ENCODE data around the gene IL3.

GRCh38 chr5:132072528-132072927 lies 12.1 kb downstream of the IL3 start:
- no peak for TF ChIP-seq EZH2 (IDR thresholded peaks at IDR 0.05; ENCODE audit: insufficient read depth, poor library complexity, severe bottlenecking)
- TF ChIP-seq EZH2phosphoT487 (IDR thresholded peaks at IDR 0.05; ENCODE audit: insufficient read depth, low read depth): no peak
